GM19239 (cell line): ENCODE results near the gene ATP5PD.
"Not testable (repeated sequence)": the region's sequence is repeated elsewhere in the genome, so short reads cannot be mapped to it uniquely, and the experiment has no call there.

Experiments
- DNase-seq: peaks from one replicate; pipeline ENCODE4 v3.0.0; 2011; ENCODE audit warnings: low spot score; ENCODE audit not compliant: insufficient read length
- FAIRE-seq: peaks from 2 replicates; lab custom pipeline; 2011; peaks lifted over from hg19 to GRCh38; lab: Jason Lieb, UNC

Gene ATP5PD

DNA sequence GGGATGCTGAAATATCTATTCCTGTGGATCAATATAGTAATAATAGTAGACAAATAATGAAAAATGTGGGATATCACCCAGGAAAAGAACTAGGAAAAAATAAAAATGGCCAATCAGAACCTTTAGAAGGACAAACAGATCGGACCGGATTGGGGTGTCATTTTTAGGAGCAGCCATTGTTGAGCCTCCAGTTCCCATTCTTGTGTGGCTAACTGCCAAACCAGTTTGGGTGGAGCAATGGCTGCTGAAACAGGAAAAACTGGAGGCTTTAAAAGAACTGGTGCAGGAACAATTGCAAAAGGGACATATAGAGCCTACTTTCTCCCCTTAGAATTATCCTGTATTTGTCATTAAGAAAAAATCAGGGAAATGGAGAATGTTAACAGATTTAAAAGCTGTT lies 20.1 kb downstream of the ATP5PD start:
- FAIRE-seq, DNase-seq: not testable (repeated sequence)

DNA sequence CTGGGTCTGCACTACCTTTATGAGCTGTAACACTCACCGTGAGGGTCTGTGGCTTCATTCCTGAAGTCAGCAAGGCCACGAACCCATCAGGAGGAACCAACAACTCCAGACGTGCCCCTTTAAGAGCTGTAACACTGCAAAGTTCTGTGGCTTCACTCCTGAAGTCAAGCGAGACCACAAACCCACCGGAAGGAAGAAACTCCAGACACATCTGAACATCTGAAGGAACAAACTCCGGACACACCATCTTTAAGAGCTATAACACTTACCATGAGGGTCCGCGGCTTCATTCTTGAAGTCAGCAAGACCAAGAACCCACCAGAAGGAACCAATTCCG lies 21.4 kb downstream of the ATP5PD start:
- FAIRE-seq, DNase-seq: not testable (repeated sequence)

DNA sequence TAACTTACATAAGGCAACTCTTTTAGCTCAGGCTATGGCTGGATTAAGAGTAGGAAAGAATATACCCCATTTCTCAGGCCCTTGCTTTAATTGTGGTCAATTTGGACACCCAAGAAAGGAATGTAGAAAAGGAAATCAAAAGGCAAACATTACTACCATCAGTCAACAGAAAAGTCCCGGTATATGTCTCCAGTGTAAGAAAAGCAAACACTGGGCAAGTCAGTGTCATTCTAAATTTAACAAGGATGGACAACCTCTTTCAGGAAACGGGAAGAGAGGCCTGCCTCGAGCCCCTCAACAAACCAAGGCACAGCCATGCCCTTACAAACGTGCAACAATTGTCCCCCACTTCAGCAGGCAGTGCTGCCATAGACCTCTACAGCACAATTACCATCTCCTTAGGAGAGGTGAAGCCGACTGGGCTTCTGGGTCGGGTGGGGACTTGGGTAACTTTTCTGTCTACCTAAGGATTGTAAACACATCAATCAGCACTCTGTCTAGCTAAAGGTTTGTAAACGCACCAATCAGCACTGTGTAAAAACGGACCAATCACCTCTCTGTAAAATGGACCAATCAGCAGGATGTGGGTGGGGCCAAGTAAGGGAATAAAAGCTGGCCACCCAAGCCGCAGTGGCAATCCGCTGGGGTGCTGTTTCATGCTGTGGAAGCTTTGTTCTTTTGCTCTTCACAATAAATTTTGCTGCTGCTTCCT lies 21.9 kb downstream of the ATP5PD start:
- FAIRE-seq (no peak), DNase-seq (no peak)

DNA sequence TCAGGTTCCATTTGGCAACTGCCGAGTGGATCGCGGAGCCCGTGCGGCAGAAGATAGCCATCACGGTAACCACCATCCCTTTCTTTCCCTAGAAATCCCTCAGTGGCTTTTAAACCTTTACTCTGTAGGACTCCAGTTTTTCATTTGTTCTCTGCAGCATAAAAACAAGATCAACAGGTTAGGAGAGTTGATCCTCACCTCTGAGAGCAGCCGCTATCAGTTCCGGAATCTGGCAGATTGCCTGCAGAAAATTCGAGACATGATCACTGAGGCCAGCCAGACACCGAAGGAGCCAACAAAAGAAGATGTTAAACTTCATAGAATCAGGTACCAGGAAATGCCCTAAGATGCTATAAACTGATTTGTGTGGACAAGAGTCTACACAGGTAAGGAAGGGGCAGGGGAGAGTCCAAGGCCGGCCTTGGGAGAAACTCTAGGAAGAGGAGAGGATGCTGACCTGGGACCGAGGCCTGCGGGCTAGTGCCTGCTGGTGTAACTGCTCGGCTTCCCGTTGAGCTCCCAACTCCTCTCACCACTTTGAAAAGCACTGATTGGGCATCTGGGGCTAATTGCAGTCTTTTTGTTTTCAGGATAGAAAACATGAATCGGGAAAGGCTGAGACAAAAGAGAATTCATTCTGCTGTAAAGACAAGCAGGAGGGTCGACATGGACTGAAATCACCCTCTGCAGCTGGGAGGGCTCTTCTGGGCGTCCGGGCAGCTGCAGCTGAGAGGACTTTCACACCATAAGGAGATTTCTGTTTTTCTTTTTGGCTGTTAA lies 26.2 kb downstream of the ATP5PD start:
- no peak for FAIRE-seq

DNA sequence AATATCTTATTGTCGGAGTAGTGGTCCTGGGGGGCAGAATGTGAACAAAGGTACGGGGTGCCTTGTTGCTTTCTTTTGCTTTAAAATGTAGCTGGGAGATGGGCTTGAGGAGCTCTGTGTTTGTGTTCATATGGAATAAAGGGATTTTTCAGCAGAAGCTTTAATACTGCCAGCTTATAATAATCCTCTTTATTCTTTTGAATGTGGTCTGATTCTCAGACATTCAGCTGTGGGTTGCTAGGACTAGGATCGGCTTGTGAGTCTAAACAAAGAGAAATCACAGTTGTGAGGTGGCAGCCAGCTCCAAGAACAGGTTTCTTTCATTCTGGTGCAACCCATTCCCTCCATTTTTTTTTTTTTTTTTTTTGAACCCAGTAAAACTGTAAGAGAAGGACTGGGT lies 27.1 kb downstream of the ATP5PD start:
- DNase-seq (no peak), FAIRE-seq (no peak)

More for the DNA sequence above, 26.2 kb downstream of the ATP5PD start:
- no peak for DNase-seq

DNA sequence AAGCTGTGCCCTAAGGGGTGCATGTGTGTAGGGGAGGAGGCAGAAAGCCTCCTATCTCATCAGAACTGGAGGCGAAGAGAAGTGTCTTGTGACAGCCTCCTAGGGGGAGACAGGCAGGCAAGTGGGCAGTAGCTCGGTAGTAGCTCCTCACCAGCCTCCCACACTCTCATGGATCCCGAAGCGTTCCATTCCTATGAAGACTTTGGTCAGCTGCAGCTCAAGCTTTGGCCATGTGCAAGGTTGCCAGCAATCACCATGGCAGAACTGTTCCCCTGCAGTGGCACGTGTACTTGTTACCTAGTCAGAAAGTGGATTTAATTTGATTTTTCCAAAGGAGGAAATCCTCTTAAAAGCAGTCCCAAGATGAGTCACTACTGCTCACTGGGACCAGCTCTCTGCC lies 27.6 kb downstream of the ATP5PD start:
- FAIRE-seq (no peak), DNase-seq (no peak)

DNA sequence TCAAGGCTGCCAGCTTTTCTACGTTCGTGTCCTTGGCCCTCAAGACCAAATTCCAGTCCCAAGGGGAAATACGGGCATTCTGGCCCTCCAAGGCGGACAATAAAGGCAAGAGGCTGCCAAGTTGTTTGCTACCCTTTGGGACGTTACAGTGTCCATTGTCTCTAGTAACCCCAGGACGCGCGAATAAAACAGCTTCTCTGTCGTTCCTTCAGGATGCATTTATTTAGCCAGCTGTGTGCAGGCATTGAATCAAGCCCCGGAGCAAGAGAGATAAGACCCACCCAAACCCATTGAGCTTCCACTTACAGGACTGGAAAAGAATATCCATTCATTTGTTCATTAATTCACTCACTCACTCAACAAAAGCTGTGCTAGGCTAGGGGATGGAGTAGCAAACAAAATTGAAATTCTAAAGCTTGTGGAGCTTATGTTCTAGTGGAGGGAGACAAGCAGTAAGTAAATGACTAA lies 33.6 kb downstream of the ATP5PD start:
- FAIRE-seq (peak; percentile 26), DNase-seq (no peak)

DNA sequence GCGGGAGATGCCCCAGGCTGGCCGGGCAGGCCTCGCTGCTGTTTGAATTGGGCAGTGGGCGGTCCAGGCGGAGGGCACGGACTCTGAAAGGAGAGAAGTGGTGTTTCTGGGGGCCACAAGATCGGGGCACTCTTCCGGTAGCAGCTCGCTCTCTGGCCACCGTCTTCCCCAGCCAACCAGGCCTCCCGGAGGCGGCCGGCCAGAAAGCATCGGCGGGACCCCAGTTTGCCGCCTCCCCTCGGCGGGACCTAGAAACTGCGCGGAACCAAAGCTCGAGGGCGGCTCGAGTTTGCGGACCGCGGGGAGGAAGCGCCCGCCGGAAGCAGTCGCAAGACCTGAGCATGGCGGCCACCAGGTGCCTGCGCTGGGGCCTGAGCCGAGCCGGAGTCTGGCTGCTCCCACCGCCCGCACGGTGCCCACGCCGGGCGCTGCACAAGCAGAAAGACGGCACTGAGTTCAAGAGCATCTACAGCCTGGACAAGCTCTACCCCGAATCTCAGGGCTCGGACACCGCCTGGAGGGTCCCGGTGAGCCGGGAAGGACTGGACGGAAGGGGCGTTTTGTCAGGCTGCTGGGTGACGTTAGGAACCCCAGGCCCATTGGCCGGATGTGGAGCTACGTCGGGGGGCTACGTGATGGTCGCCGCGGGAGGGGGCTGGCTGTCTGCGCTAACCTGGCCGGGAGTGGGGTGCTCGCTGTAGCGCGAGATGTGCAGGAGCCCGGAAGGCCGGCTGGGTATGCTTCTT lies 34.2 kb downstream of the ATP5PD start, which contains the start of gene MRPL58:
Gene MRPL58, plus strand, starts transcription at position 325 of the 746 bp plus-strand sequence. Its CDS starts 17 bp downstream, at position 342.
- FAIRE-seq (peak; percentile 52), DNase-seq (peak; percentile 96)

DNA sequence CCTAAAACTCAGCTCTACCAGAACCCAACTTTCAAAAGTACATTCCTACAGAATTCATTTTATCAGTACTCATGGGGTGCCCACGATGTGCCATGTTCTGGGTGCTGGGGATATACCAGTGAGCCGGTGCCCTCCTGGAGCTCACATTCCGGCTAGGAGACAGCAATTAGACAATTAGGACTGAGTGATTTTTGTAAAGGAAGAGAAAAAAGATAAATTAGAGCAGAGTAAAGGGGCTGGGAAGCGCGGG lies 34.7 kb downstream of the ATP5PD start:
- no peak for FAIRE-seq

DNA sequence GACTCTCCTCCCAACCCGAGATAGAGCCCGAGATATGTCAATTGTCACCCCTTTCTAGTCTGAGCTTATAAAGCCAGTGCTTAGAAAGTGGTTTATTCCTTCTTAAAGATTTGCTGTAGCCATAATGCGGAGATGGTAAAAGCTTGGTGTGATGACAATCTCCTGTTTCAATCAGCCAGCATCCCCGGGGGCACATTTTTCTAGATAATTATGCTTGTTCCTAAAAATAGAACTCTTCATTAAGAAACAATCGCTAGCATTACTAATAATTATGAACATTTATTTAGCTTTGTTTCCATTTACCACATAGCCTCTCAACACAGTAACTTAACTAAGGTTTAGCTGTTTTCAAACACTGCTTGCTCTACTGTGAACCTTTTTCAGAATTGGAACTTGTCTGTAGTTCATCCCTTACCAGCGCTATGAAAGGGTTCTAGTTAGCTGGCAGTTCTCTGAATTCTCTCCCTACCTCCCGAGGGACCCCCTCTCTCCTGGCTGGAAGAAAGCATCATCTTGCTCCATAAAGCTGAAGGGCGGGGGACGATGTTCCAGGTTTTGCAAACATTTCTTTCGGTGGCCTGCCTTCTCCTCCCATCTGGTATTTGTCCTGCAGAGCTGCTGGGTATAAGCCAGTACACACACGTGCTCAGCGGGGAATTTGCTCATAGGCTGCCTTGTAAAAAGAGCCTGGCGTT lies 35.2 kb downstream of the ATP5PD start:
- no peak for FAIRE-seq

More for the DNA sequence above, 34.7 kb downstream of the ATP5PD start:
- no peak for DNase-seq

DNA sequence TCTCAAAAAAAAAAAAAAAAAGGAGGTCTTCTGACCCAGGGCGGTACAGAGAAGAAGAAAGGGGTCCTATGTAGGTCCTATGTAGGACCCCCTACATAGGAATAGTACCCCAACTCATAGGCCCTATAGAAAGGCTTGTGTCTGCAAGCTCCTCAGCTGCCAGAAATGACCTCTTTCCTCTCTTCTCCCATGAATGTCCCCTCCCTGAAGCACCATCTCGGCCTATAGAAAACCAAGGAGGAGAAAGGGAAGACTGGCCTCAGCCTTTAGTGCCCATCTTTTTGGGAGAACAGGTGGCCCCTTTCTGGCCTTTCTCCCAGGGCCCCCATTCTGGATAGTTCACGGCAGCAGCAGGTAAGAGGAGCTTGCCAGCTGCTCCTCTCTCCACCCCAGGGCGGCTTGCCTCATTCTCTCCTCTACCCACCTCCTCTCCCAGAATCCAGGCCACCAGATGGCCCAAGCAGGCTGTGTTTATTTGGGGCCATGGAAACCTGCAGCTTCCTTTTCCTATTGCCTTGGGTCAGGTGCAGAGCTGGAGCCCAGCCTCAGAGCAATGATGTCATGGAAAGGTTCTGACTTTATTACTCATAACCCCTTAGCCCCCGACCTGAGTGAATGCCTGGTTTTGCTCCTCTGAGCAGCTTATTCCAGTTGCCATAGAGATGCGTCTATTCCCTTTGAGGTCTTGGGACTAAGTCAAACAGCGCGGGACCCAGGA lies 35.9 kb downstream of the ATP5PD start:
- DNase-seq (no peak), FAIRE-seq (no peak)

More for the DNA sequence above, 35.2 kb downstream of the ATP5PD start:
- DNase-seq: no peak

DNA sequence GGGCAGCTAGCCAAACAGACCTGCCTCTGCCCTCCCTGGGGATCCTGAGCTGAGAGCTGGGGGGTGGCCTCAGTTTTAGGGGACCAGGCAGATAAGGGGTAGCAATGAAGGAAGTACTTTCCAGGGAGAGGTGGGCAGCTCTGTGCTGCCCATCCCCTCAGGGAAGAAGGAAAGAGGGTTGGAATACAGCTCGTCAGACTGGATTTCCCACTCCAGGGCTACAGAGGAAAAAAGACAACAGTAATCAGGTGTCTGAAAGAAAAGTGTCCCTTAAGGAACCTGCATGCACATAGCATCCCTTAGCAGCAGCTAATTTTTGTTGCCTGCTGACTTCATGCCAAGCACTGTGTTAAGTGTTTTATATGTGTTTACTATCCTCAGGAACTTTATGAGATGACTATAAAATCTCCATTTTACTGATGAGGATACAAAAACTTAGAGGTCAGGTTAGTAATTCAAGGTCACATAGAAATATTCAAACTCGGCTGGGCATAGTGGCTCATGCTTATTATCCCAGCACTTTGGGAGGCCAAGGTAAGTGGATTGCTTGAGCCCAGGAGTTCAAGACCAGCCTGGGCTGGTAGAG lies 37.5 kb downstream of the ATP5PD start:
- no peak for FAIRE-seq

DNA sequence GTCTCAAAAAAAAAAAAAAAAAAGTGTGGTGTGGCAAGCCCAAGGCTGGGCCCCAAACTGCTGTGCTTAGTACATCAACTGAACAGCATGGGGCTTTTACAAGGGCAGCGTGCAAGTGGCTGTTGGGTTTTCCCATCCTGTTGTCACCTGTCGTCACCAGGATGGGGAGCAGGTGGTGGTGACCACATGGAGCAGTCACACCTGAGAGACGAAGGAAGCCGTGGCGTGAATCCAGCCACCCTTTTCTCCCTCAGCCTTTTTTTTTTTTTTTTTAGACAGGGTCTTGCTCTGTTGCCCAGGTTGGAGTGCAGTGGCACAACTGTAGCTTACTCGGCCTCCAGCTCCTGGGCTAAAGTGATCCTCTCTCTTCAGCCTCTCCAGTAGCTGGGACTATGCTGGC lies 38.4 kb downstream of the ATP5PD start:
- FAIRE-seq: no peak
- no peak for DNase-seq

More for the DNA sequence above, 37.5 kb downstream of the ATP5PD start:
- DNase-seq: no peak

DNA sequence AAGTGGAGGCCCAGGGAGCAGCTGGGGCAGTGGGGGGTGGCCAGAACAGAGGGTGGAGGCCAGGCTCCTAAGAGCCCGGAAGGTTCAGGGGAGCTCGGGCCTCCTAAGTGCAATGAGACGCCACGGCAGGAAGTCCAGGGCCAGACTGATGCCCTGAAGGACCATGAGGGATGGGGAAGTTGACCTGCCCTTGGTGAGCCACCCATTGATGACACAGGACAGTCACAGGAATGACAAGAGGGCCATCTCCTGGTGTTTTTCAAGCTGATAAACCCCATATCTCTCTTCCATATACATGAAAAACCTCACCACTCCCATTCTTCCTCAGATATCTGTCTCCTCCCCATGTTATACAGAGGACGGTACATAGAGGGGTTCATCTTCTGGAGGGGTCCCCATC lies 40.1 kb downstream of the ATP5PD start:
- FAIRE-seq: no peak
- no peak for DNase-seq

DNA sequence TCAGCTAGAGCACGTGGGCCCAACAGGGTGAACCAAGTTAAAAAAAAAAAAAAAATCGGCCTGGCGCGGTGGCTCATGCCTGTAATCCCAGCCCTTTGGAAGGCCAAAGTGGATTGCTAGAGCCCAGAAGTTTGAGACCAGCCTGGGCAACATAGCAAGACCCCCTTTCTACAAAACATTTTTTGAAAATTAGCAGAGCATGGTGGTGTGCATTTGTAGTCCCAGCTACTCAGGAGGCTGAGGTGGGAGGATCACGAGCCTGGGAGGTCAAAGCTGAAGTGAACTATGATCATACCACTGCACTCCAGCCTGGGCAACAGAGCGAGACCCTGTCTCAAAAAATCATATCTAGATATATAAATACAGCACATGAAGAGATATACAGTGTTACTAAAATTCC lies 40.7 kb downstream of the ATP5PD start:
- DNase-seq, FAIRE-seq: not testable (repeated sequence)

DNA sequence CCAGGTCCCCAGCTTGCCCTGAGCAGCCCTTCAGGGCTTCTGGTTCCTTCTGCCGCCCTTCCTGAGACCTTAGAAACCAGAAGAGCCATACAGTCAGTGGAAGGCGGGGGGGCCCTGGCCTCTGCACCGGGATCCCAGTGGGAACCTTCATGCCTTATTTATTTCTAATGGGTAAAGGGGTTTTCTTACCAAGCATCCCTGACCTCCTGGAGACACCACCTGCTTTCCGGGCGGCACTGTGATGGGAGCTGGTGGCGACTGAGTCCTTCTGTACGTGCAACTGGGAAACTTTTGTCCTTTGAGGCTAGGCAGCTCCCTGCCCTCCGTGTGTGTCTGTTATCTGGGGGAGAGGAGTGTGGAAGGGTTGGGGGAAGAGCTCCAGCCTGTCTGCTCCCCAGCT lies 41.5 kb downstream of the ATP5PD start:
- no peak for FAIRE-seq
- no peak for DNase-seq

DNA sequence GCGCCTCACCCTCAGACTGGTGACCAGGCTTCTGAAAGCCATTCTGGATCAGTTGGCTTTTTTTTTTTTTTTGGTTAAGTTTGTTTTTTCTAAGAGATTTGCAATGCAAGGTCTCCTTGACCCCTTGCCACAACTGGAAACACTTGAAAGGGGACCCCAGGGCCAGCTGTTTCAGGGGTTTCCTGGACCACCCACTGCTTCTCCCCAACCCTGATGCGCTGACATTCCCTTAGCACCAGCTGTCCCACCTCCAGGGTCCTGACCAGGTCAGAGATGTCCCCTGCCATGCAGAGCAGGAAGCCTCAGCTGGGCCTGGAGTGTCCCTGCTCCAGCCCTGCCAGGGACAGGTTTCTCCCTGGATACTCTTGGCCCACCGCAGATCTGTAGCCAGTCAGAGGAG lies 42.4 kb downstream of the ATP5PD start:
- FAIRE-seq (no peak), DNase-seq (no peak)

DNA sequence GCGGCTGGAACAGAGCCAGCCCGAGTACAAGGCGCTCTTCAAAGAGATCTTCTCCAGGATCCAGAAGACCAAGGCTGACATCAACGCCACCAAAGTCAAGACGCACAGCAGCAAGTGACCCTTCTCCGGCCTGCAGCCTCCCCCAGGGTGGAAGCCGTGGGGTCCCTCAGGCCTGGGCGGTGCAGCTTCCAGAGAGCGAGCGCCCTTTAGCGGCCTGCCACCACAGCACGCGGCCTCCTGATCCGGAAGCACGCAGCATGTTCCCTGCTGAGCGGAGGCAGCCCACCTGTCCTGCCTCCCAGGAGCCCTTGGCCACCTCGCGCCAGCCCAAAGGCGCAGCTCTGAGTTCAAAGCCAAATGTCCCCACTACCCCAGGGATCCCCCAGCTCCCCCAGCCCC lies 42.8 kb downstream of the ATP5PD start:
- no peak for DNase-seq
- no peak for FAIRE-seq
